Spinal cord (tissue), 10 donors: ENCODE results near the gene NMNAT2. TPM values are rescaled to one million over a fixed set of nuclear protein-coding genes. Genes with fewer than 3 reads are reported as not detected.
"Not testable (repeated sequence)": the region's sequence is repeated elsewhere in the genome, so short reads cannot be mapped to it uniquely, and the experiment has no call there.

Source experiments
- DNase-seq, 6 donors: peaks; one replicate each; pipeline versions ENCODE4 v3.0.0 to v3.0.0-alpha.2; 2013 to 2015; ENCODE audit warnings: low spot score in 6 of 6, low read depth in 4 of 6
- H3K27ac ChIP-seq: one replicate; pipeline ENCODE4 v1.5.1; 2013; ENCODE audit warnings: low read depth, low read length, control low read depth
- H3K27me3 ChIP-seq: one replicate; pipeline ENCODE4 v1.6.1; 2013; ENCODE audit warnings: low read length; ENCODE audit not compliant: control insufficient read depth, insufficient read depth
- H3K36me3 ChIP-seq: one replicate; pipeline ENCODE4 v1.6.1; 2013; ENCODE audit warnings: low read length; ENCODE audit not compliant: control insufficient read depth, insufficient read depth
- H3K4me1 ChIP-seq: one replicate; pipeline ENCODE4 v1.6.1; 2013; ENCODE audit warnings: low read length; ENCODE audit not compliant: control insufficient read depth, insufficient read depth
- H3K4me3 ChIP-seq: one replicate; pipeline ENCODE4 v1.5.1; 2013; ENCODE audit warnings: low read depth, low read length, control low read depth
- H3K9me3 ChIP-seq: one replicate; pipeline ENCODE4 v1.6.1; 2013; ENCODE audit warnings: low read length; ENCODE audit not compliant: control insufficient read depth, insufficient read depth
- WGBS: methylation state at CpG from one replicate; pipeline ENCODE4 v1.1.5; 2013; ENCODE audit warnings: missing lambda C conversion rate; ENCODE audit not compliant: insufficient coverage; 5-methylcytosine and 5-hydroxymethylcytosine counted together
- polyA plus RNA-seq, 2 donors: library from polyadenylated mRNA; unstranded; fragments of 120-200 nt; gene quantifications; one replicate each; pipeline ENCODE4 v1.2.1, GENCODE V29; 2013; ENCODE audit not compliant: insufficient read length in 2 of 2
- total RNA-seq, 2 donors: library from RNA; depleted of rRNA in 1 of 2; stranded (reverse); fragments of 120-200 nt in 1 of 2; fragments of >200 nt in 1 of 2; gene quantifications; one replicate each; pipeline versions ENCODE4 v1.2.3 to v1.2.4, GENCODE V29; 2013 to 2014
- donor health status: healthy.

Gene NMNAT2
- total and polyA plus RNA-seq, 4 donors, result 20.8 to 65.9 (median 45.4) TPM

DNA sequence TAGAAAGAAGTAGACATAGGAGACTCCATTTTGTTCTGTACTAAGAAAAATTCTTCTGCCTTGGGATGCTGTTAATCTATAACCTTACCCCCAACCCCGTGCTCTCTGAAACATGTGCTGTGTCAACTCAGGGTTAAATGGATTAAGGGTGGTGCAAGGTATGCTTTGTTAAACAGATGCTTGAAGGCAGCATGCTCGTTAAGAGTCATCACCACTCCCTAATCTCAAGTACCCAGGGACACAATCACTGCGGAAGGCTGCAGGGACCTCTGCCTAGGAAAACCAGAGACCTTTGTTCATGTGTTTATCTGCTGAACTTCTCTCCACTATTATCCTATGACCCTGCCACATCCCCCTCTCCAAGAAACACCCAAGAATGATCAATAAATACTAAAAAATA lies 9.4 kb upstream of the NMNAT2 start:
- H3K9me3 ChIP-seq, H3K36me3 ChIP-seq, DNase-seq, H3K27me3 ChIP-seq, H3K4me3 ChIP-seq, H3K4me1 ChIP-seq, H3K27ac ChIP-seq: not testable (repeated sequence)
- no CpG with 5 or more reads among the region's 3 CpGs for WGBS

DNA sequence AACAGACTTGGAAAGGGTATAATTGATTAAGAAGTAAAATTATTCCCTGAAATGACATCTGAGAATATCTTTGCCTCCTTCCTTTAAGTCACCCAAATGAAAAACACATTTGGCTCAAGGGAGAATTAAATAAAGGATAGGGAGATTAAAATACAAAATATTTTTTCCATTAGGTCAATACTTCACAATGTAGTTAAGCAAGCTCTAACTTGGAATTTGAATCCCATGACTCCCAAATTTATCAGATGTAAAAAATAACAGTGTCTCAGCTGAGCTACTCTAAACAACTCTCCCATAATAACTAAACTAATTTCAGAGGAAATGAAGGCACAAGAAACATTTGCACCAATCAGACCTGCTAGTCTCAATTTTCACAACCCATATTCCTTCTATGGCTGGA lies 6.5 kb upstream of the NMNAT2 start:
- Histone ChIP-seq H3K27me3 (peaks cover 2% of the 10 kb centered on the region), H3K36me3 (no peaks in the 10 kb centered on the region), H3K9me3 (no peaks in the 10 kb centered on the region), H3K4me3 (no peak overlapping the region), H3K4me1 (no peaks in the 10 kb centered on the region), H3K27ac (no peak overlapping the region)
- no peak for DNase-seq

DNA sequence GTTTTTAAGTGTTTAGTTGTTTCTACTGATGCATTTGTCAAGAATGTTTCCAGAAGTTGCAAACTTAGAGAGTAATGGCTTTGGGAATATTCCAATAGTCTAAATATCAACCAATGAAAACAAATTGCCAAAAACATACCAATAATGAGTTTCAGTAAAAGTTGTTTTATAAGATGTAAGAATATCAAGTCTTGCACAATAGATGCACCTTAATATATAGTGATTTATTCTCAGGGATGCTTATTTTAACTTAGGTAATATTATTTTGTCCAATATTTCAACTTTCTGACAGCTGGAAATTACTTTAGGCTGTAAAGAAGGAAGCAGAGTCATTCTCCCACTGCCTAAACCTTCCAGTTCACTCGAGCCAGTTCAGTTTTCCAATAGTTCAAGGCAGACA lies 5.4 kb upstream of the NMNAT2 start:
- H3K4me1 ChIP-seq, result peaks cover 4% of the 10 kb centered on the region
- no peak for DNase-seq
- no peaks in the 10 kb centered on the region for H3K9me3 ChIP-seq
- no peaks in the 10 kb centered on the region for H3K36me3 ChIP-seq
- WGBS, result no CpG with 5 or more reads among the region's 1 CpG
- H3K4me3 ChIP-seq, result no peak overlapping the region
- peaks cover 3% of the 10 kb centered on the region for H3K27me3 ChIP-seq
- H3K27ac ChIP-seq, result no peak overlapping the region

DNA sequence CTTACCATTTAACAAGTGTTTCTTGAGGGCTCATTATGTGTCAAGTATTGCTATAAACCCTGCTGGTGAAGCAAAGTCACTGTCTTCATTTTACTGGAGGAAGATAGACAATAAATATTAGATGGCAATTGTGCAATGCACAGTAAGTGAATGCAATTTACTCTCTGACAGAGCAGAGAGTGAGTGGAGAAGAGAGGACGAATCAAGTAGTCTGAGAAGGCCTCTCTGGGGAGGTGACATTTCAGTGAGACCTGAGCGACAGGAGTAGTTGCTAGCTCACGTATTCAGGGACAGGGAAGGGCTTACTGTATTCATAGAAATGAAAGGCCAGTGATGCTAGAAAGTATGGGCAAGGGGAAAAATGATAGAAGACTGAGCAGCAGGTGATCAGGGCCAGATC lies 1.2 kb upstream of the NMNAT2 start:
- no peaks in the 10 kb centered on the region for H3K36me3 ChIP-seq
- 75% methylated on average over 3 of the region's 3 CpGs for WGBS
- peaks cover 25% of the 10 kb centered on the region for H3K4me1 ChIP-seq
- no peak overlapping the region for H3K27ac ChIP-seq
- no peak overlapping the region for H3K4me3 ChIP-seq
- H3K9me3 ChIP-seq, result no peaks in the 10 kb centered on the region
- no peak for DNase-seq
- H3K27me3 ChIP-seq, result peaks cover 17% of the 10 kb centered on the region

DNA sequence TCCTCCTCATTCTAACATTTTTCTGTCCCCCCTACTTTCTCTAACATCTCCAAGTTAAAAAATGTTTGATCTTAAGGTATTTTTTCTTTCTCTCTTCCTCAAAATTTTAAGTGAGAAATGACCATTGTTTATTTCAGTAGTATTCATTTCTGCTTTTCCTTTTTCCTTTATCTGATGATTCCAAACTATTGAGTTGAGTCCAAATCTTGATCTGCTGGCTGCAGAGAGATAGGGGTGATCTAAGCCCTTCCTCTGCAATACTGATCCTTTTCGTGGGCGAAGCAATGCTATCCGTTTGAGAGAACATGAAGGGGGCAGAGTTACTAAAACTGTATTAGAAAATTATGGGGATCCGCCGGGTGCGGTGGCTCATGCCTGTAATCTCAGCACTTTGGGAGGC lies 516 bp upstream of the NMNAT2 start:
- H3K27me3 ChIP-seq, result peaks cover 17% of the 10 kb centered on the region
- 74% methylated on average over 5 of the region's 6 CpGs for WGBS
- H3K9me3 ChIP-seq, result no peaks in the 10 kb centered on the region
- H3K36me3 ChIP-seq, result no peaks in the 10 kb centered on the region
- peaks cover 25% of the 10 kb centered on the region for H3K4me1 ChIP-seq
- no peak for DNase-seq
- H3K27ac ChIP-seq, result no peak overlapping the region
- H3K4me3 ChIP-seq, result peak overlapping the region; percentile 69

DNA sequence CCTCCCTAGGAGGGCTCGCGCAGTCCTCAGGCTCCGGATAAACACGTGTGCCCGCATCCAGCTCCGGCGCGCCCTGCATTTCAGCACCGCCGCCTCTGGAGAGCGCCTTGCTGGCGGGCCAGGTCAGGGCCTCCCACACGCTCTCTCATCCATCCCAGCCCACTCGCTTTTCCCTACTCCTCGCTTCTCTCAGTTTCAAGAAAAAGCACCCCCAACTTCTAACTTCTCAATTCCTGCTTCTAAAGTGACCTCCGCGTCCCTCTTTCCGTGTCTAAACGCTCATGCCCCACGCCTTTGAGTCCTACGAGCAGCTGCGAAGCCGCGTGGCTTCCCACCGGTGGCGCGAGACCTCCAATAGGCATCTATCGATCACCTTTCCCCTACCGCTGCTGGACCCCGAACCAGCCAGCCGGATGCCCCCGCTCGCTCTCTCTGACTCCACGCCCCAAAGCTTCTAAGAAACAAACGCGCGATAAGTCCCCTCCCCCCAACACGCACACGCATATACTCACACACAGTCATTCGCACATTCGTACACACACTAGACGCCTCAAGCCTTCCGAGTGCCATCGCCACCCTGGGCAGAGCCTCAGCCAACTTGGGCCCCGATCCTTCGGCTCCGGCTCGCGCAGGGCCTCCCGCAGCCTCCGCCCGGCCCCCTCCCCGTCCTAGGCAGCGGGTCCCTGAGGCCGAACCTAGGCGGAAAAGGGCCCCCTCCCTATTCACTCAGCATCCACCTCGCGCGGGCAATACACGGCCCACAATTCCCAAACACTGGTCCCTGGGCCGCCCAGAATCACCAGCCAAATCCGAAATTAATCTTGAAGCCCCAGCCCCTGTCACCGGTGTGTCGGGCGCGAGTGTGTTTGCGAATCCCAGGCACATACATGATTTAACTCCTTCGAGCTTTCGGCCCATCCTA lies 1.1 kb downstream of the NMNAT2 start:
- H3K4me1 ChIP-seq, result peaks cover 25% of the 10 kb centered on the region
- under 1% methylated on average over 69 of the region's 69 CpGs for WGBS
- peak in 5 of 6 donors; percentile 50 to 89 (median 55) for DNase-seq
- peak overlapping the region; percentile 69 for H3K4me3 ChIP-seq
- H3K36me3 ChIP-seq, result no peaks in the 10 kb centered on the region
- no peaks in the 10 kb centered on the region for H3K9me3 ChIP-seq
- H3K27me3 ChIP-seq, result peaks cover 17% of the 10 kb centered on the region
- H3K27ac ChIP-seq, result peak overlapping the region; percentile 52

DNA sequence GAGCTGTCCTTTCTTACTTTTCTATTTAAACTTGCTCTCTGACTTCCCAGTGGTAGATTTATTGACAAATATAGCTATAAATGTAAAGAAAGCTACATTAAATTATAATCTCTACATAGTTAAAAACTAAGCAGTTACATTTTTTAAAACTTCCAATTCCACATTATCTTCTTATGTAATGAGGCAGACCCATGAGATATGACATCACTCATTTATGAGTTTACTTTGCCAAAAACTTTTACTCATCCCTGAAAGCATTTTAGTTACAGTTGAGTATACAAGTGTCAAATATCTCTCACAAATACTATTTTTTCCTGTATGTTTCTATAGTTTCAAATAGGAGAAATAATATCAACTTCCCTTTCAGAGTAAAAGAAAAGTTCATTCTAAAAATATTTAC lies 3.8 kb downstream of the NMNAT2 start:
- no peak overlapping the region for H3K4me3 ChIP-seq
- no peaks in the 10 kb centered on the region for H3K9me3 ChIP-seq
- no peak for DNase-seq

DNA sequence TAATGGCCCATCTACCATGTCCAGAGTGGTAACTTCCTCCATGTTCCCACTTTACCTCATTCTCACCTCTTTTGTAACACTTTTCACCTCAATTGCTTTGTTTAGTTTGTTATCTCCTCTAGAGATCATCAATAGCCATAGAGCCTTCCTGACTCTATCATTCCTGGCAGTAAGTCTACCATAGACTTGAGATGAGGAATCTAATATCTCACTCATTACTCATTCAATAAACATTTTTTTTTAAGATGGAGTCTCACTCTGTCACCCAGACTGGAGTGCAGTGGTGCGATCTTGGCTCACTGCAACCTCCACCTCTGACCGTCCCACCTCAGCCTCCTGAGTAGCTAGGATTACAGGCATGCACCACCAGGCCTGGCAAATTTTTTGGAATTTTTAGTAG lies 7.1 kb downstream of the NMNAT2 start:
- Histone ChIP-seq H3K27me3 (peaks cover 2% of the 10 kb centered on the region), H3K4me1 (no peaks in the 10 kb centered on the region), H3K4me3 (no peak overlapping the region), H3K9me3 (no peaks in the 10 kb centered on the region), H3K27ac (no peak overlapping the region), H3K36me3 (no peaks in the 10 kb centered on the region)
- no peak for DNase-seq
- 100% methylated on average over 1 of the region's 2 CpGs for WGBS

More for the DNA sequence above, 3.8 kb downstream of the NMNAT2 start:
- H3K4me1 ChIP-seq, result peaks cover 25% of the 10 kb centered on the region
- H3K36me3 ChIP-seq, result no peaks in the 10 kb centered on the region
- H3K27me3 ChIP-seq, result peaks cover 14% of the 10 kb centered on the region
- H3K27ac ChIP-seq, result no peak overlapping the region

DNA sequence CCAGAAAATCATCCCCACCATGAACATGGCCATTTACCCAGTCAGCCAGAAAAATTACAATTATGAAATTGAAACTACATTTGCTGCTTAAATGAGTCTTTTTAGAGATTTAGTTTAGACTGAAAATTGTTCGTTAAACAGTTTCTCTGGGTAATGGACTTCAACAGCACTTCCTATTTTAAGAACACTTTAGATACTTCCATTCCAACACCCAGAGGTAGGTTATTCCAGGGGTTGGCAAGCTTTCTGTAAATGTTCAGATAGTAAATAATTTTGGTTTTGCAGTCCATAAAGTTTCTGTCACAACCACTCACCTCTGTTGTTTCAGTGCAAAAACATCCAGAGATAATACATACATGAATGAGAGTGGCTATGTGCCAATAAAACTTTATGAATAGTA lies 10.2 kb downstream of the NMNAT2 start:
- DNase-seq, result no peak
- Histone ChIP-seq H3K36me3 (no peaks in the 10 kb centered on the region), H3K9me3 (no peaks in the 10 kb centered on the region), H3K4me1 (no peaks in the 10 kb centered on the region), H3K4me3 (no peak overlapping the region), H3K27me3 (no peaks in the 10 kb centered on the region), H3K27ac (no peak overlapping the region)
- WGBS, result no CpG with 5 or more reads among the region's 1 CpG

DNA sequence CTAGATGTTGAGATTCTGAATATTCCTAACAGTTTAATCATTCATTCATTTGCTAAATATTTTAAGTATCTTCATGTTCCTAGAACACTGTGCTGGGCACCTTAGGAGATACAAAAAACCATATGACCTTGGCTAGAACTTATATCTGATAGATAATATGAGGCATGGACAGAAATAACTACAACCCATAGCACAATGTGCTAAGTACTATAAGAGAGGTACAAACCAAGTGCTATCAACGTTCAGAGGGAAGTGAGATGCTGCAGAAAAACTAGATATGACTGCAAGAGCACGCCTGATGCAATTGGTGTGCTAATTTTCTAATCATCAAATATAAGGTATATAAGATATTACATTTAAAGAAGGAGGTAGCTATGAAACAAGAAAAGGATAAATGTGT lies 10.7 kb downstream of the NMNAT2 start:
- no CpG with 5 or more reads among the region's 2 CpGs for WGBS
- no peaks in the 10 kb centered on the region for H3K9me3 ChIP-seq
- H3K27ac ChIP-seq, result no peak overlapping the region
- H3K4me1 ChIP-seq, result no peaks in the 10 kb centered on the region
- no peaks in the 10 kb centered on the region for H3K27me3 ChIP-seq
- no peak for DNase-seq
- H3K36me3 ChIP-seq, result no peaks in the 10 kb centered on the region
- H3K4me3 ChIP-seq, result no peak overlapping the region
